Measurements from ENCODE around the gene EXPH5.

Gene EXPH5

GRCh38 chr11:108545909-108546501, 47.6 kb downstream of the EXPH5 start:
- Mint-ChIP-seq H3K9me3 (no peaks in the 10 kb centered on the region), H3K27me3 (no peaks in the 10 kb centered on the region), H3K27ac (ENCODE audit: low read depth) (no peak overlapping the region), H3K36me3 (ENCODE audit: insufficient read depth) (peaks cover 2% of the 10 kb centered on the region), H3K4me3 (no peak overlapping the region), H3K4me1 (no peaks in the 10 kb centered on the region)
- DNase-seq (ENCODE audit: low spot score in 2 of 2) (no peak), ATAC-seq (replicated peaks; ENCODE audit: extremely low read depth, poor library complexity, severe bottlenecking) (no peak)

GRCh38 chr11:108543316-108543964, 50.1 kb downstream of the EXPH5 start:
- Mint-ChIP-seq H3K4me3 (no peak overlapping the region), H3K4me1 (no peaks in the 10 kb centered on the region), H3K27ac (ENCODE audit: low read depth) (no peak overlapping the region), H3K9me3 (no peaks in the 10 kb centered on the region), H3K27me3 (no peaks in the 10 kb centered on the region), H3K36me3 (ENCODE audit: insufficient read depth) (peaks cover 2% of the 10 kb centered on the region)
- no peak for ATAC-seq (replicated peaks; ENCODE audit: extremely low read depth, poor library complexity, severe bottlenecking)
- DNase-seq (ENCODE audit: low spot score in 2 of 2) = no peak

GRCh38 chr11:108541531-108541930, 52.0 kb downstream of the EXPH5 start:
- ATAC-seq (replicated peaks; ENCODE audit: extremely low read depth, poor library complexity, severe bottlenecking) (no peak), DNase-seq (ENCODE audit: low spot score in 2 of 2) (no peak)
- no peaks in the 10 kb centered on the region for H3K9me3 Mint-ChIP-seq

GRCh38 chr11:108538502-108538901, 55.1 kb downstream of the EXPH5 start:
- Mint-ChIP-seq H3K9me3 (no peaks in the 10 kb centered on the region), H3K4me1 (no peaks in the 10 kb centered on the region), H3K36me3 (ENCODE audit: insufficient read depth) (no peaks in the 10 kb centered on the region), H3K4me3 (peak overlapping the region; percentile 0), H3K27ac (ENCODE audit: low read depth) (no peak overlapping the region), H3K27me3 (no peaks in the 10 kb centered on the region)
- ATAC-seq (replicated peaks; ENCODE audit: extremely low read depth, poor library complexity, severe bottlenecking) (no peak), DNase-seq (ENCODE audit: low spot score in 2 of 2) (no peak)

More at GRCh38 chr11:108541531-108541930, 52.0 kb downstream of the EXPH5 start:
- H3K27ac Mint-ChIP-seq (ENCODE audit: low read depth) = no peak overlapping the region
- no peaks in the 10 kb centered on the region for H3K4me1 Mint-ChIP-seq
- H3K4me3 Mint-ChIP-seq = no peak overlapping the region
- no peaks in the 10 kb centered on the region for H3K36me3 Mint-ChIP-seq (ENCODE audit: insufficient read depth)
- no peaks in the 10 kb centered on the region for H3K27me3 Mint-ChIP-seq

- peak in 1 of 2 donors; percentile 16 for DNase-seq (ENCODE audit: low spot score in 2 of 2)
- no peaks in the 10 kb centered on the region for H3K9me3 Mint-ChIP-seq
- no peaks in the 10 kb centered on the region for H3K36me3 Mint-ChIP-seq (ENCODE audit: insufficient read depth)
- peak overlapping the region; percentile 0 for H3K4me3 Mint-ChIP-seq
- no peak overlapping the region for H3K27ac Mint-ChIP-seq (ENCODE audit: low read depth)
- ATAC-seq (replicated peaks; ENCODE audit: extremely low read depth, poor library complexity, severe bottlenecking) = peak; percentile 79
- H3K27me3 Mint-ChIP-seq = no peaks in the 10 kb centered on the region
- no peaks in the 10 kb centered on the region for H3K4me1 Mint-ChIP-seq
These were observed 55.5 kb downstream of the EXPH5 start for GRCh38 chr11:108538022-108538424.

- H3K27ac Mint-ChIP-seq (ENCODE audit: low read depth) = no peak overlapping the region
- H3K36me3 Mint-ChIP-seq (ENCODE audit: insufficient read depth) = no peaks in the 10 kb centered on the region
- no peak for DNase-seq (ENCODE audit: low spot score in 2 of 2)
- peaks cover 2% of the 10 kb centered on the region for H3K4me1 Mint-ChIP-seq
- H3K27me3 Mint-ChIP-seq = no peaks in the 10 kb centered on the region
- H3K9me3 Mint-ChIP-seq = no peaks in the 10 kb centered on the region
- ATAC-seq (replicated peaks; ENCODE audit: extremely low read depth, poor library complexity, severe bottlenecking) = no peak
- no peak overlapping the region for H3K4me3 Mint-ChIP-seq
These were observed 56.8 kb downstream of the EXPH5 start for GRCh38 chr11:108536783-108537182.

GRCh38 chr11:108535384-108535955, 58.1 kb downstream of the EXPH5 start:
- no peaks in the 10 kb centered on the region for H3K27me3 Mint-ChIP-seq
- H3K27ac Mint-ChIP-seq (ENCODE audit: low read depth) = no peak overlapping the region
- H3K4me3 Mint-ChIP-seq = no peak overlapping the region
- no peaks in the 10 kb centered on the region for H3K9me3 Mint-ChIP-seq
- no peak for ATAC-seq (replicated peaks; ENCODE audit: extremely low read depth, poor library complexity, severe bottlenecking)
- DNase-seq (ENCODE audit: low spot score in 2 of 2) = no peak
- no peaks in the 10 kb centered on the region for H3K36me3 Mint-ChIP-seq (ENCODE audit: insufficient read depth)
- peaks cover 6% of the 10 kb centered on the region for H3K4me1 Mint-ChIP-seq

- Mint-ChIP-seq H3K4me1 (peaks cover 6% of the 10 kb centered on the region), H3K9me3 (no peaks in the 10 kb centered on the region), H3K27ac (ENCODE audit: low read depth) (no peak overlapping the region), H3K27me3 (no peaks in the 10 kb centered on the region), H3K36me3 (ENCODE audit: insufficient read depth) (no peaks in the 10 kb centered on the region), H3K4me3 (no peak overlapping the region)
- DNase-seq (ENCODE audit: low spot score in 2 of 2) (no peak), ATAC-seq (replicated peaks; ENCODE audit: extremely low read depth, poor library complexity, severe bottlenecking) (no peak)
These were observed 59.2 kb downstream of the EXPH5 start for GRCh38 chr11:108534274-108534882.

GRCh38 chr11:108530426-108530825, 63.1 kb downstream of the EXPH5 start:
- Mint-ChIP-seq H3K9me3 (no peaks in the 10 kb centered on the region), H3K27ac (ENCODE audit: low read depth) (no peak overlapping the region), H3K4me3 (no peak overlapping the region), H3K4me1 (peaks cover 6% of the 10 kb centered on the region), H3K36me3 (ENCODE audit: insufficient read depth) (no peaks in the 10 kb centered on the region), H3K27me3 (no peaks in the 10 kb centered on the region)
- DNase-seq (ENCODE audit: low spot score in 2 of 2) = no peak
- ATAC-seq (replicated peaks; ENCODE audit: extremely low read depth, poor library complexity, severe bottlenecking) = no peak

GRCh38 chr11:108527382-108527781, 66.2 kb downstream of the EXPH5 start:
- H3K36me3 Mint-ChIP-seq (ENCODE audit: insufficient read depth) = no peaks in the 10 kb centered on the region
- no peak for DNase-seq (ENCODE audit: low spot score in 2 of 2)
- no peak overlapping the region for H3K4me3 Mint-ChIP-seq
- ATAC-seq (replicated peaks; ENCODE audit: extremely low read depth, poor library complexity, severe bottlenecking) = no peak
- no peaks in the 10 kb centered on the region for H3K9me3 Mint-ChIP-seq
- H3K27me3 Mint-ChIP-seq = no peaks in the 10 kb centered on the region
- peaks cover 6% of the 10 kb centered on the region for H3K4me1 Mint-ChIP-seq
- H3K27ac Mint-ChIP-seq (ENCODE audit: low read depth) = no peak overlapping the region

- no peak for DNase-seq (ENCODE audit: low spot score in 2 of 2)
- H3K36me3 Mint-ChIP-seq (ENCODE audit: insufficient read depth) = no peaks in the 10 kb centered on the region
- H3K27me3 Mint-ChIP-seq = no peaks in the 10 kb centered on the region
- H3K27ac Mint-ChIP-seq (ENCODE audit: low read depth) = no peak overlapping the region
- H3K4me3 Mint-ChIP-seq = no peak overlapping the region
- no peaks in the 10 kb centered on the region for H3K4me1 Mint-ChIP-seq
- ATAC-seq (replicated peaks; ENCODE audit: extremely low read depth, poor library complexity, severe bottlenecking) = no peak
- no peaks in the 10 kb centered on the region for H3K9me3 Mint-ChIP-seq
These were observed 68.4 kb downstream of the EXPH5 start for GRCh38 chr11:108525161-108525560.

- no peaks in the 10 kb centered on the region for H3K4me1 Mint-ChIP-seq
These were observed 69.1 kb downstream of the EXPH5 start for GRCh38 chr11:108524422-108524821.

GRCh38 chr11:108522318-108522717, 71.2 kb downstream of the EXPH5 start:
- Mint-ChIP-seq H3K27ac (ENCODE audit: low read depth) (no peak overlapping the region), H3K9me3 (no peaks in the 10 kb centered on the region), H3K4me3 (no peak overlapping the region), H3K4me1 (no peaks in the 10 kb centered on the region), H3K36me3 (ENCODE audit: insufficient read depth) (peaks cover 2% of the 10 kb centered on the region), H3K27me3 (no peaks in the 10 kb centered on the region)
- no peak for DNase-seq (ENCODE audit: low spot score in 2 of 2)
- ATAC-seq (replicated peaks; ENCODE audit: extremely low read depth, poor library complexity, severe bottlenecking) = no peak

More at GRCh38 chr11:108524422-108524821, 69.1 kb downstream of the EXPH5 start:
- H3K27ac Mint-ChIP-seq (ENCODE audit: low read depth) = no peak overlapping the region
- DNase-seq (ENCODE audit: low spot score in 2 of 2) (no peak), ATAC-seq (replicated peaks; ENCODE audit: extremely low read depth, poor library complexity, severe bottlenecking) (no peak)
- no peaks in the 10 kb centered on the region for H3K27me3 Mint-ChIP-seq
- no peaks in the 10 kb centered on the region for H3K9me3 Mint-ChIP-seq
- no peak overlapping the region for H3K4me3 Mint-ChIP-seq
- no peaks in the 10 kb centered on the region for H3K36me3 Mint-ChIP-seq (ENCODE audit: insufficient read depth)

All from central memory CD8-positive, alpha-beta T cell (primary cell).